Sciatic nerve (tissue), 2 donors: ENCODE data around the gene AP3B1. TPM values are rescaled to one million over a fixed set of nuclear protein-coding genes. Genes with fewer than 3 reads are reported as not detected.

ENCODE experiments used
- ATAC-seq: fragments of 200-7000 bp; cut with Tn5 transposase; one replicate; pipeline ENCODE4 v1.9.1; 2020; ENCODE audit warnings: mild to moderate bottlenecking, moderate library complexity
- DNase-seq: peaks from one replicate; pipeline ENCODE4 v3.0.0-alpha.2; 2020; ENCODE audit warnings: low spot score
- intact Hi-C: fragments of 100-400 bp; cut with DNase I; formaldehyde crosslinking; loops from one replicate; pipeline ENCODE4 v1.14.2; 2022
- total RNA-seq: library from RNA; stranded (reverse); fragmentation: NEBNext Ultra II Directional; extraction: Animal tissue kit (Norgen Biotek cat#: 25700); gene quantifications from one replicate; pipeline ENCODE4 v1.2.1, GENCODE V29; 2021
- donor health status: DM: no; HTN: no; CAD: no.
- donor health status: DM: no; HTN: no; CAD: no.

Gene AP3B1
- total RNA-seq, 1 donor from 2014 or later: 43.7 TPM

DNA sequence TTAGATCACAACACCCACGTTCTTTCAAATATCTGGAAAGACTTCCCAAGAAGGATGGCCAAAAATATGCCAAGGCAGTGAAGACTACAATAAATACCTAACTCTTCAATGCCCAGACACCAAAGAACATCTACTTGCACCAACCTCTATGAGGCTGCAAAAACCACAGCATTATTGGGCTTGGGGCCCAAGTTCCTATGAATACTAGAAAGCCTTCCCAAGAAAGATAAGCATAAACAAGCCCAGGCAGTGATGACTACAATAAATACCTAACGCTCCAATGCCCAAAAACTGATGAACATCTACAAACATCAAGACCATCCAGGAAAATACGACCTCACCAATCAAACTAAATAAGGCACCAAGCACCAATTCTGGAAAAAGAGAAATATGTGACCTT is 41.3 kb downstream of the AP3B1 start:
- ATAC-seq: no peak

GRCh38 chr5:78252715-78253114 is 41.8 kb downstream of the AP3B1 start:
- intact Hi-C loops: no loop called here
- no peak for DNase-seq
- no peak for ATAC-seq

More for the DNA sequence above, 41.3 kb downstream of the AP3B1 start:
- intact Hi-C loops: no loop called here
- DNase-seq: no peak

GRCh38 chr5:78251663-78252284 is 42.7 kb downstream of the AP3B1 start:
- no peak for DNase-seq
- intact Hi-C loops: no loop called here
- ATAC-seq: no peak

DNA sequence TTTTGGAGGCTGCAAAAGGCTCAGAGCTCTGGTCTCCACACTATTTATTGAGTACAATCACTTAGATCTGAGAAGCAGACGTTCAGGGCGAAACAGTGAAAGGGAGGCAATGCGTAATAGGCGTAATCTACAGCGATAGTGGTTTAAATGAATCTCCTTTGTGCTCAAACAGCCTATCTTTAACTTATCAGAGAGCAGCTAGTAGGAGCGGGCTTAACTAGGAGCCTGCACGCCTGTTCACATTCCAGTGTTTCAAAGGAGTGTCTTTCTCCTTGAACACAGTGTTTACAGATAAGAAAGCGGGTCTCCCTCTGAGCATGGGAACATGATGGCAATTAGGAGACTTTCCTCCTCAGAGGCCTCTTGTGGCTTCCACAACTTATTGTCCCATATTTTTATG is 49.4 kb downstream of the AP3B1 start:
- DNase-seq (no peak), ATAC-seq (no peak)
- intact Hi-C loops: no loop called here

DNA sequence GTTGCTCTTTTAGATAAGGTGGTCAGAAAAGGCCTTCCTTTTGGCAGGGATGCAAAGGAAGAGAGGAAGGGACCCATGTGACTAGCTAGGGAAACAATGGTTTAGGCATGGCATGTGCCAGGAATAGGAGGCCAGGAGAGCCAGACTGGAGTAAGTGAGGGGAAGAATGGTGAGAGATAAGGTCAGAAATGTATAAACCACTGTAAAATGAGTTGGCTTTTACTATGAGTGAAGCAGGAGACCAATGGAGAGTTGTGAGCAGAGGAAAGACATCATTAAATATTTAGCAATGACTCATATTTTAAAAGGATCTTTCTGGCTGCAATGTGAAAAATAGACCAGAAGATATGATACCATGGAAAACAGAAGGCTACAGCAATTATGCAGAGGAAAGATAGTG is 50.9 kb downstream of the AP3B1 start:
- DNase-seq: no peak
- intact Hi-C loops: no loop called here
- ATAC-seq: no peak

GRCh38 chr5:78243091-78243490 is 51.4 kb downstream of the AP3B1 start:
- intact Hi-C loops: no loop called here
- DNase-seq (no peak), ATAC-seq (no peak)

DNA sequence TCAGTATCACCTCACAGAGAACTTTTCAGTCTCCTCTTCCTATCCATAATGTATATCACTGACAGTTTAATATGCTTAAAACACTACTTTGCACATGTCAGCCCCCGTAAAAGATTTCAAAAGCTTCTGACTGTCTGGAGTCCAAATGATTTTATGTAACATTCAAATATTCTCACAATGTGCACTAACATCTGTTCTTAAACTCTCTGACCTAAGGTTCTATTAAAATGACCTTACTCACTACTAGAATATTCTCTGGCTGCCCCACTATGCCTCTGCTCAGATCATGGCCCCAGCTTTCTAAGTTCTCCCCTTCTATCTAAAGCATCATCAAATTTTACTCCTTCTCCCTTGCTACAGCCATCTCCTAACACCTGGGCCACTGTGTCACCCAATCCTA is 52.5 kb downstream of the AP3B1 start:
- no peak for ATAC-seq
- no peak for DNase-seq
- intact Hi-C loops: no loop called here

GRCh38 chr5:78237911-78238310 is 56.6 kb downstream of the AP3B1 start:
- intact Hi-C loops: no loop called here
- DNase-seq (no peak), ATAC-seq (no peak)

- DNase-seq: no peak
- no peak for ATAC-seq
- intact Hi-C loops: no loop called here
These were observed 58.5 kb downstream of the AP3B1 start for GRCh38 chr5:78236046-78236445.

DNA sequence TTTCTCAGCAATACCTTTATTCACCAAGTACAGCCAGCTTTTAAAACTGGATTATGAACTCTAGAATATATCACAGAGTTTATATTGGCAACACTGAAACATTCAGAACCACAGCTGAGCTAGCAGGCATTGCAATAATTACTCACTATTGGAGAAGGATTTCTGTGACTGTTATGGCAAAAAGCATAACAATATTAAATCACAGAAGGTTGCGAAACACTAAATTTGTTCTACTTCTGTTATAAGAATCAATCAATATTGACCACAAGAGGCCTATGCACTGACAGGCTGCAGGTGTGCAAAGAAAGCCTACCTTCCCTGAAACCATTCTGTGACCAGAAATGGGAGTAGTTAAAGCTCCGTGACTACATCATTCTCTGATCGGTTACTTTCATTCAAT is 59.2 kb downstream of the AP3B1 start:
- ATAC-seq: no peak
- intact Hi-C loops: no loop called here
- DNase-seq: no peak

DNA sequence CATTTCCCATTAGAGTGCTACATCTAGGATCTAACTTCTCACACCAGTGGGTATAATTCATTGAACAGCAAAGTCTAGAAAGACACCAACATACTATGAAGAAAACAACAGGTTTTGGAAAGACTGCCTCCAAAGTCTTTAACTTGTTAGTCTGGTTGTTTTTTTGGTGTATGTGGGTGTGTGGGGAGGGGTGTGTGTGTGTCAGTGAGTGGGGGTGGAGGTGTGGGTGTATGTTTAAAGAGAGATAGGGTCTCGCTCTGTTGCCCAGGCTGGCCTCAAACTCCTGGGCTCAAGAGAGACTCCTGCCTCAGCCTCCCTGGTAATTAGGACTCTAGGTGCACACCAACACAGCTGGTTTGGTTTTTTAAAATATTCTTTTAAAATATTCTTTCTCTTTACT is 59.7 kb downstream of the AP3B1 start:
- intact Hi-C loops: no loop called here
- ATAC-seq: no peak
- no peak for DNase-seq

- DNase-seq (no peak), ATAC-seq (no peak)
- intact Hi-C loops: no loop called here
These were observed 62.3 kb downstream of the AP3B1 start for GRCh38 chr5:78232163-78232562.

DNA sequence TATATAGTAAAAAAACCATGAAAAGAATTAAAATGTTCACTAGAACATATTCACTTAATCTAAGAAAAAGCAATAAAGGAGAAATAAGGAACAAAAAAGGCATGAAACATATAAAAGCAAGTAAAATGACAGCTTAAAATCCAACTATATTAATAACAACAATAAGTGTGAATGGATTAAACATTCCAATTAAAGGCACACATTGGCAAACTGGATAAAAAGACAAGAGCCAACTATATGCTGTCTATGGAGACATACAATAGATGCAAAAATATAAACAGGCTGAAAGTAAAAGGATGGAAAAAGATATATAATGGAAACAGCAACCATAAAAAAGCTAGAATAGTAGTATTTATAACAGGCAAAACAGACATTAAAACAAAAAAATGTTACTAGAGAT is 70.1 kb downstream of the AP3B1 start:
- DNase-seq (no peak), ATAC-seq (no peak)
- intact Hi-C loops: no loop called here

GRCh38 chr5:78221964-78222451 is 72.5 kb downstream of the AP3B1 start:
- ATAC-seq (peak; percentile 13), DNase-seq (no peak)
- intact Hi-C loops: no loop called here

DNA sequence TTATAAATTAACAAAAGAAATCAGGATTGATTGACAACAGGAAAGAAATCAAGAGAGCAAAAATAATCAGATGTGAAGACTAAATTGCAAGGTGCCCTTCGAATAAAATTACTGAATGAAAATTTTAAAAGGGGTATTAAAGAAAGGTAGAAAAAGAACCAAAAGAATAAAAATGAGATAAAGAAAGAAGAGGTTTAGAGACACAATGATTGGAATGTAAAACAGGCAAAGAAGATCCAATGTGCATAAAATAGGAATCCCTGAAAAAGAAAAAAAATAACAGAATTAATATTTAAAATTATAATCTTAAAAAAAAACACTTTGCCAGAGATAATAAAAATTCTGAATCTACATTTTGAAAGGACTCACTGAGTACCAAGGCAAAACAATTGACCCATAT is 73.0 kb downstream of the AP3B1 start:
- ATAC-seq (no peak), DNase-seq (no peak)

DNA sequence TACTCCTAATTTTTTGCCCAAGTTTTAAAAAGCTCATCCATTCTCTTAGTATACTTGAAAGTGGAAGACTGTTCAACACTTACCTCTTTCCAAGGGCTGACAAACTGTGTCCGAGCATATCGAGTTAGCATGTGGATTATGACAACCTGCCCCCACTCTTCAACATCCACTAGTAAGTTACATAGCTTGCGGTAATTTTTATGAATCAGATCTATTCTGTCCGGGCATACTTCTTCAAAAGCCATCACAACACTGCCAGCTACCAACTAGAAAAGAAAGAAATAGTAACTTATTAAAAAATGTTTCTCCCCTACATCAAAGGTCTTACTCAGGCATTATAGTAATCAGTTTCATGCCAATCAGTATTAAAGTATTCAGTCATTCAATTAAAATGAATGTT is 78.5 kb downstream of the AP3B1 start:
- intact Hi-C loops: no loop called here
- DNase-seq: no peak
- ATAC-seq: no peak

More for the DNA sequence above, 73.0 kb downstream of the AP3B1 start:
- intact Hi-C loops: no loop called here

- ATAC-seq: no peak
- DNase-seq: no peak
- intact Hi-C loops: no loop called here
These were observed 78.9 kb downstream of the AP3B1 start for GRCh38 chr5:78215565-78215964.

DNA sequence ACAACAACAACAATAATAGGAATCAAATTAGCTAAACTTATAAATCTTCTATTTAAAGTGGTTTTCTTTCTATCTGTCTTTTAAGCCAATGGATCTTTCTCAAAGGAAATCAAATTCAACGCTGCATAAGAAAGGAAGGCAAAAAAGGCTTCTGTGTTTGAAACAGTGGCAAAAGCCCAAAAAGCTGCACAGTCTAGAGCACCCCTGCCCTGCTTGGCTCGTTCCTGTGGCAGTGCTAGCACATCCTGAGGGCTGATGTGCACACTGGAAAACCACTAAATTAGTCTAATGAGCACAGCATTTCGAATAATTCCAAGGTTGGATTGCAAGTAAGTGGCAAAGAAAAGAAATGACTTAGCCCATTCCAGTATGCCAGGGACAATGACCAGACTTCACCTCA is 80.7 kb downstream of the AP3B1 start:
- no peak for ATAC-seq
- intact Hi-C loops: no loop called here
- no peak for DNase-seq

- DNase-seq (no peak), ATAC-seq (no peak)
- intact Hi-C loops: no loop called here
These were observed 83.4 kb downstream of the AP3B1 start for GRCh38 chr5:78211052-78211451.

DNA sequence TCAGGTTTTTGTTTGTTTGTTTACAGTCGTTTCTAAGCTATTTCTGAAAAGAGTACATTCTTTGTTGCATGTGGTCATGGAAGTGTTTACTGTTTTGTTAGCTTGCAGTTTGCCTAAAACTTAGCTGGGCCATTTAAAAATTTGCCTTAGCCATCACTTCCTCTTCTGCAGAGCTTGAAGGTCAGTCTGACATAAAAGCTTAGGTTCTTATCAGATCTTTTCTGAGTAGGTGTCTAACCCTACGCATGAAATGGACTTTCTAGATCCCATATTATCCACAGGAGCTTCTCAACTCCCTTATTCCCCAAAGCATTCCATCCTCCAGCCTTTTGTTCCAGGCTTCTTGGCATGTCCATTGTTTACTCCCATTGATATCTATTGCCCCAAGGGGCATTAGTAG is 90.3 kb downstream of the AP3B1 start:
- ATAC-seq: no peak
- intact Hi-C loops: no loop called here
- no peak for DNase-seq

DNA sequence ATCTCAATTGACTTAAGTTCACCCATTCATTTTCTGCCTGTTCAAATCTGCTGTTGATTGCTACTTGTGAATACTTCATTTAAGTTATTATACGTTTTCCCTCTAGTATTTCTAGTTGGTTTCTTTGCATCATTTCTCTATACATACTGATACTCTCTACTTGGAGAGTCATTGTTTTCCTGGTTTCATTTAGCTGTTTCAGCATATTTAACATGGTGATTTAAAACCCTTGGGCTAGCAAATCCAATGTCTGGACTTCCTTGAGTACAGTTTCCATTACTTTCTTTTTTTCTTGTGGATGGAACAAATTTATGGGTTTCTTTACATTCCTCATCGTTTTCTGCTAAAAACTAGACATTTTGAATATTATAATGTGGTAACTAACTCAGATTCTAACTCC is 90.7 kb downstream of the AP3B1 start:
- ATAC-seq: no peak
- intact Hi-C loops: no loop called here

GRCh38 chr5:78190402-78190801 is 104.1 kb downstream of the AP3B1 start:
- DNase-seq: no peak
- intact Hi-C loops: no loop called here
- no peak for ATAC-seq

More for the DNA sequence above, 90.7 kb downstream of the AP3B1 start:
- DNase-seq: no peak
